GM19239 (cell line): Measurements from ENCODE around the gene CMSS1.

Source experiments
- DNase-seq: peaks from one replicate; pipeline ENCODE4 v3.0.0; 2011; ENCODE audit warnings: low spot score; ENCODE audit not compliant: insufficient read length
- FAIRE-seq: peaks from 2 replicates; lab custom pipeline; 2011; peaks lifted over from hg19 to GRCh38; lab: Jason Lieb, UNC

Gene CMSS1

GRCh38 chr3:100149713-100150415 lies 332.2 kb downstream of the CMSS1 start:
- DNase-seq (no peak), FAIRE-seq (no peak)

GRCh38 chr3:100150473-100150872 lies 332.8 kb downstream of the CMSS1 start:
- FAIRE-seq (no peak), DNase-seq (no peak)

- DNase-seq: no peak
- FAIRE-seq: no peak
Observed at GRCh38 chr3:100151024-100151707, 333.5 kb downstream of the CMSS1 start.

GRCh38 chr3:100154171-100154570 lies 336.5 kb downstream of the CMSS1 start:
- FAIRE-seq: no peak

GRCh38 chr3:100155128-100155527 lies 337.5 kb downstream of the CMSS1 start:
- FAIRE-seq (no peak), DNase-seq (no peak)

More at GRCh38 chr3:100154171-100154570, 336.5 kb downstream of the CMSS1 start:
- no peak for DNase-seq

- FAIRE-seq (no peak), DNase-seq (no peak)
Observed at GRCh38 chr3:100155590-100155989, 337.9 kb downstream of the CMSS1 start.

GRCh38 chr3:100157685-100158084 lies 340.0 kb downstream of the CMSS1 start:
- FAIRE-seq (no peak), DNase-seq (no peak)

- DNase-seq (no peak), FAIRE-seq (peak; percentile 18)
Observed at GRCh38 chr3:100158918-100159330, 341.3 kb downstream of the CMSS1 start.

GRCh38 chr3:100159331-100160153 lies 341.9 kb downstream of the CMSS1 start:
- FAIRE-seq (no peak), DNase-seq (no peak)

GRCh38 chr3:100160521-100160920 lies 342.9 kb downstream of the CMSS1 start:
- no peak for FAIRE-seq
- no peak for DNase-seq

- no peak for FAIRE-seq
- DNase-seq: no peak
Observed at GRCh38 chr3:100163787-100164186, 346.1 kb downstream of the CMSS1 start.

- FAIRE-seq (no peak), DNase-seq (no peak)
Observed at GRCh38 chr3:100164743-100165142, 347.1 kb downstream of the CMSS1 start.

GRCh38 chr3:100165926-100166550 lies 348.4 kb downstream of the CMSS1 start:
- FAIRE-seq: peak; percentile 53
- no peak for DNase-seq

- FAIRE-seq: no peak
- no peak for DNase-seq
Observed at GRCh38 chr3:100169201-100169920, 351.7 kb downstream of the CMSS1 start.

- DNase-seq: no peak
- peak; percentile 66 for FAIRE-seq
Observed at GRCh38 chr3:100170486-100170885, 352.8 kb downstream of the CMSS1 start.

GRCh38 chr3:100171211-100171914 lies 353.7 kb downstream of the CMSS1 start:
- DNase-seq (no peak), FAIRE-seq (no peak)

GRCh38 chr3:100173961-100174360 lies 356.3 kb downstream of the CMSS1 start:
- no peak for FAIRE-seq
- no peak for DNase-seq

- FAIRE-seq (no peak), DNase-seq (no peak)
Observed at GRCh38 chr3:100175637-100176280, 358.1 kb downstream of the CMSS1 start.
